Measurements from ENCODE around the gene GCNT2.
A peak's percentile ranks its signal among the peaks of the same experiment; 100 is the strongest.
"Not testable (repeated sequence)": the region's sequence is repeated elsewhere in the genome, so short reads cannot be mapped to it uniquely, and the experiment has no call there.

GCNT2 gene

DNA sequence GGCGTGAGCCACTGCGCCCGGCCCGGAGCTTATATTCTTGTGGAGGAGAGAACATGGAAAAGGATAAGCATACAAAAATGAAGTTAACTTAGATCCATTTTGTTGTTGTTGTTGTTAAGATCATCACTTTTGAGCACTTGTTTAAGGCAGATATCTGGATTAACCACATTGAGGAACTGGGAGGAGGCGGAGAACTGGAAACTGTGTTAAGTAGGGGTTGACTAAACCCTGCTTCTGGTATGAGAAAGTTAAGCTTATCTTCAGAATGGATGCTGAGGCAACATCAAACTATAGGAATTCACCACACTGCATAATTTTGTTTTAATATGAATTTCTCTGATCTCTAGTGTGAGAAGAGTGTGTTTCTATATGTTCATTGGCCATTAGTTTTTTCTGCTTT lies 57.6 kb downstream of the GCNT2 start:
- no peaks in the 10 kb centered on the region for H3K36me3 ChIP-seq (ENCODE audit: control insufficient read depth, insufficient read depth, low read length)
- H3K9me3 ChIP-seq (ENCODE audit: control insufficient read depth, insufficient read depth, low read length) = no peaks in the 10 kb centered on the region
- H3K27me3 ChIP-seq (ENCODE audit: control insufficient read depth, insufficient read depth, low read length) = no peaks in the 10 kb centered on the region
- H3K27ac ChIP-seq (ENCODE audit: low read length) = no peak overlapping the region
- no CpG with 5 or more reads among the region's 5 CpGs for WGBS (ENCODE audit: insufficient coverage, insufficient read length)
- no peak overlapping the region for H3K4me3 ChIP-seq (ENCODE audit: low read length)
- H3K4me1 ChIP-seq (ENCODE audit: control insufficient read depth, insufficient read depth, low read length) = peaks cover 7% of the 10 kb centered on the region
- DNase-seq (ENCODE audit: low read depth, low spot score) = no peak

GRCh38 chr6:10579803-10580202 lies 58.7 kb downstream of the GCNT2 start:
- no CpG with 5 or more reads among the region's 4 CpGs for WGBS (ENCODE audit: insufficient coverage, insufficient read length)
- H3K27me3 ChIP-seq (ENCODE audit: control insufficient read depth, insufficient read depth, low read length) = no peaks in the 10 kb centered on the region
- peaks cover 10% of the 10 kb centered on the region for H3K4me1 ChIP-seq (ENCODE audit: control insufficient read depth, insufficient read depth, low read length)
- H3K4me3 ChIP-seq (ENCODE audit: low read length) = no peak overlapping the region
- H3K36me3 ChIP-seq (ENCODE audit: control insufficient read depth, insufficient read depth, low read length) = no peaks in the 10 kb centered on the region
- H3K9me3 ChIP-seq (ENCODE audit: control insufficient read depth, insufficient read depth, low read length) = no peaks in the 10 kb centered on the region
- H3K27ac ChIP-seq (ENCODE audit: low read length) = no peak overlapping the region
- no peak for DNase-seq (ENCODE audit: low read depth, low spot score)

DNA sequence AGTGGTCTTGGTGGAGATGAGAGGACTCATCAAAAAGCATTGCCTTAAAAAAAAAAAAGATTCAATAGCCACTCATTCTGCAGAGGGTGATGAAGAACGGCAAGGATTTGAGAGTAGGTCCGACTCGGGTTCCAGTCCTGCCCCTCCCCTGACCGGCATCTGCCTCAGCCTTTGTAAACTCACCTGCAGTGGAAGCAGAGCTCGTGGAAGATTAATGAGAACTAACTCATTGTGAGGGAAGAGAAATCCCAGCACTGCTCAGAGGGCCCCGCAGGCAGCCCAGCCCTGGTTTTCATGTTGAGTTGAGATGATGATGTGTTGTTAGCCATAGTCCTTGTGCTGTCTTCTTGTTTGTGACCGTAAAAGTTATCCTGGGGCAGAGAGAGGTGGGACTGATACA lies 59.4 kb downstream of the GCNT2 start:
- no peak for DNase-seq (ENCODE audit: low read depth, low spot score)
- WGBS (ENCODE audit: insufficient coverage, insufficient read length) = no CpG with 5 or more reads among the region's 7 CpGs

GRCh38 chr6:10581402-10581801 lies 60.3 kb downstream of the GCNT2 start:
- not testable (repeated sequence) for H3K27ac ChIP-seq (ENCODE audit: low read length); H3K9me3 ChIP-seq (ENCODE audit: control insufficient read depth, insufficient read depth, low read length); H3K36me3 ChIP-seq (ENCODE audit: control insufficient read depth, insufficient read depth, low read length); DNase-seq (ENCODE audit: low read depth, low spot score); H3K4me3 ChIP-seq (ENCODE audit: low read length); H3K27me3 ChIP-seq (ENCODE audit: control insufficient read depth, insufficient read depth, low read length)
- no CpG with 5 or more reads among the region's 4 CpGs for WGBS (ENCODE audit: insufficient coverage, insufficient read length)
- H3K4me1 ChIP-seq (ENCODE audit: control insufficient read depth, insufficient read depth, low read length) = peaks cover 17% of the 10 kb centered on the region

More for the DNA sequence above, 59.4 kb downstream of the GCNT2 start:
- no peaks in the 10 kb centered on the region for H3K36me3 ChIP-seq (ENCODE audit: control insufficient read depth, insufficient read depth, low read length)
- no peak overlapping the region for H3K4me3 ChIP-seq (ENCODE audit: low read length)
- no peak overlapping the region for H3K27ac ChIP-seq (ENCODE audit: low read length)
- H3K4me1 ChIP-seq (ENCODE audit: control insufficient read depth, insufficient read depth, low read length) = peaks cover 14% of the 10 kb centered on the region
- H3K27me3 ChIP-seq (ENCODE audit: control insufficient read depth, insufficient read depth, low read length) = no peaks in the 10 kb centered on the region
- no peaks in the 10 kb centered on the region for H3K9me3 ChIP-seq (ENCODE audit: control insufficient read depth, insufficient read depth, low read length)

DNA sequence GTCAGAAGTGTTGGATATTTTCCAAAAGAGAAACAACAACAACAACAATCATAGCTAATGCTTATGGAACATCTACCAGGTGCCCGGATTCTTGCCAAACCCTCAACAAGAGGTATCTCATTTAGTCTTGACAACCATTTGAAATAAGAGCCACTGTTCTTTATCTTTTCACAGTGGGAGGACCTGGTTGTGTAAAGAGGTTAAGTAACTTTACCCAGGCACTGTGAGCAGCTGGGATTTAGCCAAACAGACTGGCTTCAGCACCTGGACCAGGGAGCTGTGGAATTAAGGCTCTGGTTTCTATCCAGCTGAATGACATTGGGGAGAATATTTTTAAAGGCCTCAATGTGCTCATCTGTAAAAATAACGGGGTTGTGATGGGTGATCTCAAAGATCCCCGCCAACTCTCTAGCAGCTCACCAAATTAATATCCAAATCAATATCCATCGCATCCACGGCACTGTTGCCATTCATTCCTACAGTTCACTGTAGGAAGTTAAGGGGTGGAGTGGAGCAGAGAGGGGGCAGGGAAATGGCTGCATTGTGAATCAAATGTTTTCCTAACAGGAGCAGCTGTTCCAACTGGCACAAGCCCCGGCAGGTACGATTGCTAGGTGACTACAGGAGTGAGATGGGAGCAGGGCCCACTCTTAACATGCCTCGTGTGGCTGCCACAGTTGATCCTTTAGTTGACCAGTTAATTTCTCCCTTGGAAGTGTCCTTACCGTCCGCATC lies 61.8 kb downstream of the GCNT2 start:
- no peak for DNase-seq (ENCODE audit: low read depth, low spot score)
- Histone ChIP-seq H3K36me3 (ENCODE audit: control insufficient read depth, insufficient read depth, low read length) (no peaks in the 10 kb centered on the region), H3K9me3 (ENCODE audit: control insufficient read depth, insufficient read depth, low read length) (no peaks in the 10 kb centered on the region), H3K4me1 (ENCODE audit: control insufficient read depth, insufficient read depth, low read length) (peaks cover 17% of the 10 kb centered on the region), H3K27ac (ENCODE audit: low read length) (no peak overlapping the region), H3K27me3 (ENCODE audit: control insufficient read depth, insufficient read depth, low read length) (no peaks in the 10 kb centered on the region), H3K4me3 (ENCODE audit: low read length) (no peak overlapping the region)
- WGBS (ENCODE audit: insufficient coverage, insufficient read length) = no CpG with 5 or more reads among the region's 10 CpGs

- no CpG with 5 or more reads among the region's 3 CpGs for WGBS (ENCODE audit: insufficient coverage, insufficient read length)
- Histone ChIP-seq H3K4me1 (ENCODE audit: control insufficient read depth, insufficient read depth, low read length) (peaks cover 17% of the 10 kb centered on the region), H3K27me3 (ENCODE audit: control insufficient read depth, insufficient read depth, low read length) (no peaks in the 10 kb centered on the region), H3K27ac (ENCODE audit: low read length) (no peak overlapping the region), H3K36me3 (ENCODE audit: control insufficient read depth, insufficient read depth, low read length) (no peaks in the 10 kb centered on the region), H3K4me3 (ENCODE audit: low read length) (no peak overlapping the region), H3K9me3 (ENCODE audit: control insufficient read depth, insufficient read depth, low read length) (no peaks in the 10 kb centered on the region)
- DNase-seq (ENCODE audit: low read depth, low spot score) = no peak
Observed at GRCh38 chr6:10583509-10583901, 62.4 kb downstream of the GCNT2 start.

DNA sequence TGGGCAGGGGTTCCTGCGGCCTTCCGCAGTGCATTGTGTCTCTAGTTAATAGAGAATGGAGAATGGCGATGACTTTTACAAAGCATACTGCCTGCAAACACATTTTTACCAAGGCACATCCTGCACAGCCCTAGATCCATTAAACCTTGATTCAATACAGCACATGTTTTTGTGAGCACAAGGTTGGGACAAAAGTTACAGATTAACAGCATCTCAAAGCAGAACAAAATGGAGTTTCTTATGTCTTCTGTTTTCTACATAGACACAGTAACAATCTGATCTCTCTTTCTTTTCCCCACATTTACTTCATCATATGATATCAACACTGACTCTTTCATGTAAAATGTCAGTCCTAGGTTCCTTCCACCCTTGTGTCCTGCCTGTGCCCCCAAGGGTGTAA lies 63.5 kb downstream of the GCNT2 start:
- Histone ChIP-seq H3K4me3 (ENCODE audit: low read length) (no peak overlapping the region), H3K27ac (ENCODE audit: low read length) (no peak overlapping the region), H3K4me1 (ENCODE audit: control insufficient read depth, insufficient read depth, low read length) (peaks cover 24% of the 10 kb centered on the region), H3K27me3 (ENCODE audit: control insufficient read depth, insufficient read depth, low read length) (no peaks in the 10 kb centered on the region), H3K9me3 (ENCODE audit: control insufficient read depth, insufficient read depth, low read length) (no peaks in the 10 kb centered on the region), H3K36me3 (ENCODE audit: control insufficient read depth, insufficient read depth, low read length) (0 out of 2 replicates have a peak, but pooled peaks cover 4% of the 10 kb centered on the region)
- no CpG with 5 or more reads among the region's 3 CpGs for WGBS (ENCODE audit: insufficient coverage, insufficient read length)
- no peak for DNase-seq (ENCODE audit: low read depth, low spot score)

GRCh38 chr6:10585209-10585845 lies 64.2 kb downstream of the GCNT2 start:
- Histone ChIP-seq H3K4me3 (ENCODE audit: low read length) (peak overlapping the region; percentile 43; the same call in 1 of the 2 replicates), H3K4me1 (ENCODE audit: control insufficient read depth, insufficient read depth, low read length) (peaks cover 21% of the 10 kb centered on the region), H3K27ac (ENCODE audit: low read length) (peak overlapping the region; percentile 73), H3K27me3 (ENCODE audit: control insufficient read depth, insufficient read depth, low read length) (no peaks in the 10 kb centered on the region), H3K36me3 (ENCODE audit: control insufficient read depth, insufficient read depth, low read length) (0 out of 2 replicates have a peak, but pooled peaks cover 4% of the 10 kb centered on the region), H3K9me3 (ENCODE audit: control insufficient read depth, insufficient read depth, low read length) (no peaks in the 10 kb centered on the region)
- WGBS (ENCODE audit: insufficient coverage, insufficient read length) = no CpG with 5 or more reads among the region's 13 CpGs
- peak; percentile 76 for DNase-seq (ENCODE audit: low read depth, low spot score)

GRCh38 chr6:10586302-10586701 lies 65.2 kb downstream of the GCNT2 start:
- Histone ChIP-seq H3K27ac (ENCODE audit: low read length) (no peak overlapping the region), H3K4me3 (ENCODE audit: low read length) (peak overlapping the region; percentile 43; the same call in 1 of the 2 replicates), H3K4me1 (ENCODE audit: control insufficient read depth, insufficient read depth, low read length) (peaks cover 26% of the 10 kb centered on the region), H3K27me3 (ENCODE audit: control insufficient read depth, insufficient read depth, low read length) (no peaks in the 10 kb centered on the region), H3K9me3 (ENCODE audit: control insufficient read depth, insufficient read depth, low read length) (no peaks in the 10 kb centered on the region), H3K36me3 (ENCODE audit: control insufficient read depth, insufficient read depth, low read length) (0 out of 2 replicates have a peak, but pooled peaks cover 4% of the 10 kb centered on the region)
- WGBS (ENCODE audit: insufficient coverage, insufficient read length) = no CpG with 5 or more reads among the region's 5 CpGs
- DNase-seq (ENCODE audit: low read depth, low spot score) = no peak

- Histone ChIP-seq H3K27ac (ENCODE audit: low read length) (no peak overlapping the region), H3K4me3 (ENCODE audit: low read length) (peak overlapping the region; percentile 22; the same call in 1 of the 2 replicates), H3K4me1 (ENCODE audit: control insufficient read depth, insufficient read depth, low read length) (peaks cover 26% of the 10 kb centered on the region), H3K9me3 (ENCODE audit: control insufficient read depth, insufficient read depth, low read length) (no peaks in the 10 kb centered on the region), H3K27me3 (ENCODE audit: control insufficient read depth, insufficient read depth, low read length) (no peaks in the 10 kb centered on the region), H3K36me3 (ENCODE audit: control insufficient read depth, insufficient read depth, low read length) (0 out of 2 replicates have a peak, but pooled peaks cover 4% of the 10 kb centered on the region)
- WGBS (ENCODE audit: insufficient coverage, insufficient read length) = no CpG with 5 or more reads among the region's 14 CpGs
- DNase-seq (ENCODE audit: low read depth, low spot score) = no peak
Observed at GRCh38 chr6:10587656-10588406, 66.7 kb downstream of the GCNT2 start.
